HepG2 (cell line): Measurements from ENCODE around the gene SFTPB. TPM values are rescaled to one million over a fixed set of nuclear protein-coding genes. Genes with fewer than 3 reads are reported as not detected.

Experiments
- ATAC-seq: fragments of 200-7000 bp; cut with Tn5 transposase; 3 replicates; pipeline ENCODE4 v1.9.1; 2020; ENCODE audit warnings: mild to moderate bottlenecking, moderate library complexity
- BruUV-seq: library from RNA; stranded (reverse); fragments of 400-500 nt; replicated peaks from 2 replicates; lab custom pipeline; 2021; lab: Mats Ljungman, UMichigan
- CTCF ChIA-PET: fragments of 300-600 bp; formaldehyde crosslinking; extraction: SDS; loops from one replicate; lab custom pipeline; 2021; ENCODE audit warnings: low total read pairs, inconsistent platforms, low intra/inter-chr PET ratio; lab: Yijun Ruan, JAX
- POLR2A ChIA-PET: fragments of 350-600 bp; sonication (Branson Sonifier 250); formaldehyde crosslinking; loops from one replicate; lab custom pipeline; 2020; ENCODE audit warnings: antibody characterized with exemption, inconsistent platforms; lab: Yijun Ruan, JAX
- DNase-seq: peaks from one replicate; pipeline ENCODE4 v3.0.0-alpha.2; 2015; ENCODE audit warnings: low spot score
- FAIRE-seq: peaks from 3 replicates; lab custom pipeline; 2011; peaks lifted over from hg19 to GRCh38; lab: Jason Lieb, UNC
- H2AFZ ChIP-seq: one replicate; pipeline ENCODE4 v1.6.1; 2011; ENCODE audit warnings: low read length, inconsistent platforms
- H3K27ac ChIP-seq: fragments of 300-600 bp; 3 replicates; pipeline ENCODE4 v1.8.0; 2011; ENCODE audit warnings: mixed run types, mild to moderate bottlenecking, mixed read lengths, low read length, inconsistent platforms; ENCODE audit not compliant: insufficient read depth; ENCODE audit errors: extremely low read length
- H3K27me3 ChIP-seq, 2 experiments: fragments of 200-600 bp in 1 of 2; 2 replicates in 1 of 2; 3 replicates in 1 of 2; pipeline versions ENCODE4 v1.6.0 to v1.8.0; 2011; ENCODE audit warnings: low read length in 2 of 2, mild to moderate bottlenecking in 2 of 2, moderate library complexity in 2 of 2, inconsistent platforms in 1 of 2; ENCODE audit not compliant: insufficient read depth in 2 of 2, control insufficient read depth in 1 of 2
- H3K36me3 ChIP-seq, 2 experiments: fragments of 200-600 bp in 1 of 2; replicated peaks in 1 of 2; 2 replicates in 1 of 2; 3 replicates in 1 of 2; pipeline versions ENCODE4 v1.5.1 to v1.8.0; 2011; ENCODE audit warnings: low read length in 2 of 2, inconsistent platforms in 1 of 2; ENCODE audit not compliant: insufficient read depth in 2 of 2, control insufficient read depth in 1 of 2
- H3K4me1 ChIP-seq: 2 replicates; pipeline ENCODE4 v1.5.1; 2012; ENCODE audit warnings: low read length, inconsistent platforms; ENCODE audit not compliant: insufficient read depth
- H3K4me2 ChIP-seq: 2 replicates; pipeline ENCODE4 v1.6.0; 2011; ENCODE audit warnings: low read depth, low read length, inconsistent platforms
- H3K4me3 ChIP-seq, 3 experiments: fragments of 200-600 bp in 1 of 3; sonication (generic), shearing (Covaris generic) in 1 of 3; replicated peaks in 1 of 3; 2 replicates each; pipeline ENCODE4 v1.5.1; 2011 to 2016; ENCODE audit warnings: low read length in 3 of 3, inconsistent platforms in 2 of 3, low read depth in 2 of 3, mild to moderate bottlenecking in 2 of 3, control low read depth in 1 of 3, mixed read lengths in 1 of 3; ENCODE audit not compliant: insufficient read depth in 1 of 3
- H3K79me2 ChIP-seq: one replicate; pipeline ENCODE4 v1.6.1; 2011; ENCODE audit warnings: low read length, inconsistent platforms; ENCODE audit not compliant: insufficient read depth
- H3K9ac ChIP-seq: 2 replicates; pipeline ENCODE4 v1.6.0; 2011; ENCODE audit warnings: mild to moderate bottlenecking, low read depth, low read length, inconsistent platforms; ENCODE audit not compliant: insufficient read depth
- H3K9me3 ChIP-seq: 2 replicates; pipeline ENCODE4 v1.5.1; 2012; ENCODE audit warnings: mild to moderate bottlenecking, low read length
- H4K20me1 ChIP-seq: 2 replicates; pipeline ENCODE4 v1.6.0; 2011; ENCODE audit warnings: inconsistent platforms, mild to moderate bottlenecking, low read length, moderate library complexity; ENCODE audit not compliant: insufficient read depth
- DDIT3 ChIP-seq: sonication (generic); formaldehyde crosslinking; IDR thresholded peaks from 2 replicates; pipeline ENCODE4 v1.4.0; 2020; ENCODE audit warnings: mild to moderate bottlenecking, missing genetic modification reagents
- PCBP1 ChIP-seq: fragments of 200-400 bp; formaldehyde crosslinking; IDR thresholded peaks from 2 replicates; pipeline ENCODE4 v1.6.1; 2017; ENCODE audit warnings: mild to moderate bottlenecking, low read depth, low read length, borderline replicate concordance
- ZNF441 ChIP-seq: sonication (generic); formaldehyde crosslinking; IDR thresholded peaks from 2 replicates; pipeline ENCODE4 v1.7.0; 2021; ENCODE audit warnings: missing genetic modification reagents, borderline replicate concordance
- ZNF543 ChIP-seq: sonication (generic); formaldehyde crosslinking; IDR thresholded peaks from 2 replicates; pipeline ENCODE4 v1.4.0; 2020; ENCODE audit warnings: mild to moderate bottlenecking, missing genetic modification reagents
- ZNF775 ChIP-seq: sonication (generic); formaldehyde crosslinking; IDR thresholded peaks from 2 replicates; pipeline ENCODE4 v1.4.0; 2020; ENCODE audit warnings: missing genetic modification reagents, mild to moderate bottlenecking, moderate library complexity, borderline replicate concordance
- WGBS: methylation state at CpG from one replicate; pipeline ENCODE4 v1.1.6; 2017; ENCODE audit warnings: low lambda C conversion rate; 5-methylcytosine and 5-hydroxymethylcytosine counted together
- in situ Hi-C: cut with HindIII; loops from 2 replicates; pipeline ENCODE4 v1.10.0; 2017; ENCODE audit warnings: low pct_unique_long_range_greater_than_20kb; ENCODE audit not compliant: extremely low pct_ligation_motif_present
- intact Hi-C: fragments of 100-400 bp; cut with micrococcal nuclease; formaldehyde crosslinking; loops from one replicate; pipeline ENCODE4 v1.10.0; 2022; ENCODE audit not compliant: unreplicated experiment
- polyA plus RNA-seq, 8 experiments: library from polyadenylated mRNA; depleted of rRNA in 3 of 8; stranded (reverse) in 7 of 8; unstranded in 1 of 8; fragments of >200 nt; fragmentation: Illumina TruSeq in 4 of 8; extraction: Trizol in 4 of 8; gene quantifications; 2 replicates each; pipeline versions ENCODE4 v1.2.1 to v1.2.3, GENCODE V29; 2011 to 2016; ENCODE audit warnings: low read depth in 4 of 8, missing spikeins in 1 of 8, mixed read lengths in 1 of 8; ENCODE audit not compliant: insufficient read depth in 1 of 8
- total RNA-seq, 5 experiments: library from RNA; depleted of rRNA; stranded (reverse); fragments of >200 nt; fragmentation: Illumina TruSeq; extraction: Trizol; gene quantifications; 2 replicates each; pipeline ENCODE4 v1.2.3, GENCODE V29; 2016; ENCODE audit warnings: low read depth in 1 of 5
- TF ChIP-seq, protein P1 (sequence below): sonication (generic); formaldehyde crosslinking; IDR thresholded peaks from 2 replicates; pipeline ENCODE4 v1.4.0; 2020; ENCODE audit warnings: missing genetic modification reagents
- TF ChIP-seq, protein P2 (sequence below): IDR thresholded peaks from 2 replicates; pipeline ENCODE4 v1.6.1; 2018; ENCODE audit warnings: missing genetic modification reagents

Gene SFTPB
- total and polyA plus RNA-seq, 2 of the 13 experiments (the other 11 are each of a cell fraction or from before 2014, with no cell fraction given), result not detected

DNA sequence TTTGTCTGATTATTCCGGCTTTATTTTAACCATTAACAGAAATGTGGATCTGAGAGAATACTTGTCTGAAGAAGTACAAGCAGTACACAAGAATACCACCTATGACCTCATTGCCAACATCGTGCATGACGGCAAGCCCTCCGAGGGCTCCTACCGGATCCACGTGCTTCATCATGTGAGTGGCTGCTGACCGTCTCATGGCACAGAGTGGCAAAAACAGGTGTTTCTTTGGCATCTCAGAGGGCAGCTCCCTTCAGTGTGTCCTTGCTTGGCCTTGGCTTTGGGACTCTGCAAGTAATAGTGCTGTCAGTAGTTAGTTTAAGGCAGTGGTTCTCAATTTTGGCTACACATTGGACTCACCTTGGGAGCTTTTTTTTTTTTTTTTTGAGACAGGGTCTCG, 23.1 kb downstream of the SFTPB start (continued):
- TF ChIP-seq, protein P1, sequence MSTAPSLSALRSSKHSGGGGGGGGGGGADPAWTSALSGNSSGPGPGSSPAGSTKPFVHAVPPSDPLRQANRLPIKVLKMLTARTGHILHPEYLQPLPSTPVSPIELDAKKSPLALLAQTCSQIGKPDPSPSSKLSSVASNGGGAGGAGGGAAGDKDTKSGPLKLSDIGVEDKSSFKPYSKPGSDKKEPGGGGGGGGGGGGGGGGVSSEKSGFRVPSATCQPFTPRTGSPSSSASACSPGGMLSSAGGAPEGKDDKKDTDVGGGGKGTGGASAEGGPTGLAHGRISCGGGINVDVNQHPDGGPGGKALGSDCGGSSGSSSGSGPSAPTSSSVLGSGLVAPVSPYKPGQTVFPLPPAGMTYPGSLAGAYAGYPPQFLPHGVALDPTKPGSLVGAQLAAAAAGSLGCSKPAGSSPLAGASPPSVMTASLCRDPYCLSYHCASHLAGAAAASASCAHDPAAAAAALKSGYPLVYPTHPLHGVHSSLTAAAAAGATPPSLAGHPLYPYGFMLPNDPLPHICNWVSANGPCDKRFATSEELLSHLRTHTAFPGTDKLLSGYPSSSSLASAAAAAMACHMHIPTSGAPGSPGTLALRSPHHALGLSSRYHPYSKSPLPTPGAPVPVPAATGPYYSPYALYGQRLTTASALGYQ (CRISPR knock-in tag), result no peak
- TF ChIP-seq DDIT3 (CRISPR knock-in tag) (no peak), PCBP1 (no peak), ZNF775 (CRISPR knock-in tag) (no peak), ZNF543 (CRISPR knock-in tag) (no peak)
- TF ChIP-seq, protein P2, sequence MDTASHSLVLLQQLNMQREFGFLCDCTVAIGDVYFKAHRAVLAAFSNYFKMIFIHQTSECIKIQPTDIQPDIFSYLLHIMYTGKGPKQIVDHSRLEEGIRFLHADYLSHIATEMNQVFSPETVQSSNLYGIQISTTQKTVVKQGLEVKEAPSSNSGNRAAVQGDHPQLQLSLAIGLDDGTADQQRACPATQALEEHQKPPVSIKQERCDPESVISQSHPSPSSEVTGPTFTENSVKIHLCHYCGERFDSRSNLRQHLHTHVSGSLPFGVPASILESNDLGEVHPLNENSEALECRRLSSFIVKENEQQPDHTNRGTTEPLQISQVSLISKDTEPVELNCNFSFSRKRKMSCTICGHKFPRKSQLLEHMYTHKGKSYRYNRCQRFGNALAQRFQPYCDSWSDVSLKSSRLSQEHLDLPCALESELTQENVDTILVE, result no peak
- TF ChIP-seq, all 625 proteins: peak for 0

- in situ Hi-C loops, result no loop called here
- Histone ChIP-seq H3K4me1 (no peaks in the 10 kb centered on the region), H3K27me3 (no peaks in the 10 kb centered on the region), H3K27ac (no peak overlapping the region), H3K4me2 (no peak overlapping the region), H2AFZ (no peak overlapping the region), H4K20me1 (peaks cover 1% of the 10 kb centered on the region; the same call in 1 of the 2 replicates), H3K9ac (no peak overlapping the region), H3K79me2 (no peaks in the 10 kb centered on the region), H3K36me3 (peaks cover 51 to 94% of the 10 kb centered on the region in 2 experiments), H3K9me3 (no peaks in the 10 kb centered on the region), H3K4me3 (no peak overlapping the region)
- no peak for DNase-seq
- no TSS peak for BruUV-seq
- FAIRE-seq, result no peak
- no peak for ATAC-seq
- WGBS, result 99% methylated on average over 3 of the region's 3 CpGs
- ChIA-PET POLR2A (no interaction called here), CTCF (no interaction called here)
- no peak for TF ChIP-seq ZNF441 (CRISPR knock-in tag)
- intact Hi-C loops, result no loop called here
Measured at GRCh38 chr2:85642725-85643124, 25.3 kb downstream of the SFTPB start.
